Measurements from ENCODE around the gene PHC2. TPM values are rescaled to one million over a fixed set of nuclear protein-coding genes. Genes with fewer than 3 reads are reported as not detected.
"Not testable (repeated sequence)": the region's sequence is repeated elsewhere in the genome, so short reads cannot be mapped to it uniquely, and the experiment has no call there.

The PHC2 gene
- total RNA-seq, 1 experiment from 2014 or later, result 137 TPM

- ChIA-PET CTCF (interaction anchor here (0.6 to 11.9 kb wide), 7 partner anchors 9 to 358 kb away, joined by 3 to 152 read pairs (median 6); partner anchors contain the start of gene ZSCAN20), POLR2A (interaction anchor here (0.6 to 1.2 kb wide), 2 partner anchors 31 to 32 kb away, joined by 3 to 4 read pairs; no protein-coding TSS in a partner anchor)
- peaks cover 26% of the 10 kb centered on the region for H3K36me3 Mint-ChIP-seq (ENCODE audit: insufficient read depth, unreplicated experiment)
- no peaks in the 10 kb centered on the region for H3K4me1 Mint-ChIP-seq (ENCODE audit: insufficient read depth, unreplicated experiment)
- no TSS peak for BruUV-seq (replicated peaks)
- TF ChIP-seq, protein P1, sequence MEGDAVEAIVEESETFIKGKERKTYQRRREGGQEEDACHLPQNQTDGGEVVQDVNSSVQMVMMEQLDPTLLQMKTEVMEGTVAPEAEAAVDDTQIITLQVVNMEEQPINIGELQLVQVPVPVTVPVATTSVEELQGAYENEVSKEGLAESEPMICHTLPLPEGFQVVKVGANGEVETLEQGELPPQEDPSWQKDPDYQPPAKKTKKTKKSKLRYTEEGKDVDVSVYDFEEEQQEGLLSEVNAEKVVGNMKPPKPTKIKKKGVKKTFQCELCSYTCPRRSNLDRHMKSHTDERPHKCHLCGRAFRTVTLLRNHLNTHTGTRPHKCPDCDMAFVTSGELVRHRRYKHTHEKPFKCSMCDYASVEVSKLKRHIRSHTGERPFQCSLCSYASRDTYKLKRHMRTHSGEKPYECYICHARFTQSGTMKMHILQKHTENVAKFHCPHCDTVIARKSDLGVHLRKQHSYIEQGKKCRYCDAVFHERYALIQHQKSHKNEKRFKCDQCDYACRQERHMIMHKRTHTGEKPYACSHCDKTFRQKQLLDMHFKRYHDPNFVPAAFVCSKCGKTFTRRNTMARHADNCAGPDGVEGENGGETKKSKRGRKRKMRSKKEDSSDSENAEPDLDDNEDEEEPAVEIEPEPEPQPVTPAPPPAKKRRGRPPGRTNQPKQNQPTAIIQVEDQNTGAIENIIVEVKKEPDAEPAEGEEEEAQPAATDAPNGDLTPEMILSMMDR (IDR thresholded peaks at IDR 0.05; ENCODE audit: unreplicated experiment), result no peak
- no peak overlapping the region for H3K27ac Mint-ChIP-seq (ENCODE audit: low read depth, unreplicated experiment)
- no peaks in the 10 kb centered on the region for H3K9me3 Mint-ChIP-seq (ENCODE audit: unreplicated experiment)
- no peak overlapping the region for H3K4me3 Mint-ChIP-seq (ENCODE audit: unreplicated experiment)
- H3K27me3 Mint-ChIP-seq (ENCODE audit: insufficient read depth, unreplicated experiment), result no peaks in the 10 kb centered on the region
- no peak for DNase-seq (ENCODE audit: unreplicated experiment)
- intact Hi-C loops (cut with micrococcal nuclease), result no loop called here
These were observed 138.1 kb downstream of the PHC2 start for GRCh38 chr1:33292726-33293340.

GRCh38 chr1:33290615-33291014 lies 140.3 kb downstream of the PHC2 start:
- H3K4me1 Mint-ChIP-seq (ENCODE audit: insufficient read depth, unreplicated experiment); POLR2A ChIA-PET; H3K4me3 Mint-ChIP-seq (ENCODE audit: unreplicated experiment); BruUV-seq (replicated peaks); intact Hi-C loops (cut with micrococcal nuclease); DNase-seq (ENCODE audit: unreplicated experiment); H3K27ac Mint-ChIP-seq (ENCODE audit: low read depth, unreplicated experiment); H3K27me3 Mint-ChIP-seq (ENCODE audit: insufficient read depth, unreplicated experiment); H3K9me3 Mint-ChIP-seq (ENCODE audit: unreplicated experiment): not testable (repeated sequence)
- peaks cover 12% of the 10 kb centered on the region for H3K36me3 Mint-ChIP-seq (ENCODE audit: insufficient read depth, unreplicated experiment)
- CTCF ChIA-PET, result interaction anchor here (0.7 kb wide), 1 partner anchor 73 kb away, joined by 3 read pairs; no protein-coding TSS in a partner anchor

- no peak overlapping the region for H3K4me3 Mint-ChIP-seq (ENCODE audit: unreplicated experiment)
- no peak overlapping the region for H3K27ac Mint-ChIP-seq (ENCODE audit: low read depth, unreplicated experiment)
- no peaks in the 10 kb centered on the region for H3K4me1 Mint-ChIP-seq (ENCODE audit: insufficient read depth, unreplicated experiment)
- intact Hi-C loops (cut with micrococcal nuclease), result no loop called here
- no TSS peak for BruUV-seq (replicated peaks)
- H3K27me3 Mint-ChIP-seq (ENCODE audit: insufficient read depth, unreplicated experiment), result no peaks in the 10 kb centered on the region
- H3K9me3 Mint-ChIP-seq (ENCODE audit: unreplicated experiment), result no peaks in the 10 kb centered on the region
- TF ChIP-seq, protein P1 (IDR thresholded peaks at IDR 0.05; ENCODE audit: unreplicated experiment), result no peak
- CTCF ChIA-PET, result no interaction called here
- no peak for DNase-seq (ENCODE audit: unreplicated experiment)
- H3K36me3 Mint-ChIP-seq (ENCODE audit: insufficient read depth, unreplicated experiment), result peaks cover 6% of the 10 kb centered on the region
- POLR2A ChIA-PET, result no interaction called here
These were observed 141.1 kb downstream of the PHC2 start for GRCh38 chr1:33289858-33290154.

GRCh38 chr1:33288976-33289857 lies 141.7 kb downstream of the PHC2 start:
- no peaks in the 10 kb centered on the region for H3K27me3 Mint-ChIP-seq (ENCODE audit: insufficient read depth, unreplicated experiment)
- H3K4me1 Mint-ChIP-seq (ENCODE audit: insufficient read depth, unreplicated experiment), result no peaks in the 10 kb centered on the region
- POLR2A ChIA-PET, result no interaction called here
- H3K36me3 Mint-ChIP-seq (ENCODE audit: insufficient read depth, unreplicated experiment), result peaks cover under 1% of the 10 kb centered on the region
- TF ChIP-seq, protein P1 (IDR thresholded peaks at IDR 0.05; ENCODE audit: unreplicated experiment), result no peak
- BruUV-seq (replicated peaks), result no TSS peak
- no peak overlapping the region for H3K4me3 Mint-ChIP-seq (ENCODE audit: unreplicated experiment)
- no peak for DNase-seq (ENCODE audit: unreplicated experiment)
- no peak overlapping the region for H3K27ac Mint-ChIP-seq (ENCODE audit: low read depth, unreplicated experiment)
- H3K9me3 Mint-ChIP-seq (ENCODE audit: unreplicated experiment), result no peaks in the 10 kb centered on the region
- intact Hi-C loops (cut with micrococcal nuclease), result no loop called here
- CTCF ChIA-PET, result interaction anchor here (0.6 to 1.1 kb wide), 3 partner anchors 21 to 152 kb away, joined by 3 read pairs; no protein-coding TSS in a partner anchor
